NCI-H2171 (cell line): Measurements from ENCODE around the gene PANX2.

ENCODE experiments used
- DNase-seq: peaks from one replicate; lab custom pipeline; 2025; lab: John Stamatoyannopoulos, UW

Gene PANX2

DNA sequence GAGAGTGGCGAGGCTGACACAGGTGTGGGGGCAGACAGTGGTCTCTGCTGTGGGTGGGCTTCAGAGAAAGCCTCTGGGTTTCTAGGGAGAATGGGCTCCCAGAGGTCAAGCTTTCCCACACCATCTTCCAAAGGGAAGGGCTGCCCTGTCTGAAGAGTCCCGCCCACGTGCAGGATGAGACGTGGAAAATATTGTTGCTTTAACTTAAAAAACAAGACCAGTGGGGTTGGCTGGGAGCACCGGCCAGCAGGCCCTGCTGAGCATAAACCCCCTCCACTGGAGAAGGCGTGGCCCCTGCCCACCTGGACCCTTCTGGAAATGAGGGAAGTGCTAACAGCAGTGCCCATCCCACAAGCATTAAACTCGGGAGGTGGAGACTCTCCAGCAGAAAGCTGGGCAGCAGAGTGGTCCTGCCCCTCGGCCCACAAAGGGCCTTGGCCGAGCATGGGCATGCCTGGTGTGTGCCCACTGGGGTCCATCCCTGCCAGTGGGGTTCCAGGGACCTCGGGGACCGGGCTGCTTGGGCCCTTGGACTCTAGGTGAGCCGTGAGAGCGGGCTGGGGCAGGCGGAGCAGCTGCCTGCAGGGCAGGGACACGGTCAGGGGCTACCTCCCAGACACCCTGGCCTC, 45.6 kb downstream of the PANX2 start:
- DNase-seq = no peak

DNA sequence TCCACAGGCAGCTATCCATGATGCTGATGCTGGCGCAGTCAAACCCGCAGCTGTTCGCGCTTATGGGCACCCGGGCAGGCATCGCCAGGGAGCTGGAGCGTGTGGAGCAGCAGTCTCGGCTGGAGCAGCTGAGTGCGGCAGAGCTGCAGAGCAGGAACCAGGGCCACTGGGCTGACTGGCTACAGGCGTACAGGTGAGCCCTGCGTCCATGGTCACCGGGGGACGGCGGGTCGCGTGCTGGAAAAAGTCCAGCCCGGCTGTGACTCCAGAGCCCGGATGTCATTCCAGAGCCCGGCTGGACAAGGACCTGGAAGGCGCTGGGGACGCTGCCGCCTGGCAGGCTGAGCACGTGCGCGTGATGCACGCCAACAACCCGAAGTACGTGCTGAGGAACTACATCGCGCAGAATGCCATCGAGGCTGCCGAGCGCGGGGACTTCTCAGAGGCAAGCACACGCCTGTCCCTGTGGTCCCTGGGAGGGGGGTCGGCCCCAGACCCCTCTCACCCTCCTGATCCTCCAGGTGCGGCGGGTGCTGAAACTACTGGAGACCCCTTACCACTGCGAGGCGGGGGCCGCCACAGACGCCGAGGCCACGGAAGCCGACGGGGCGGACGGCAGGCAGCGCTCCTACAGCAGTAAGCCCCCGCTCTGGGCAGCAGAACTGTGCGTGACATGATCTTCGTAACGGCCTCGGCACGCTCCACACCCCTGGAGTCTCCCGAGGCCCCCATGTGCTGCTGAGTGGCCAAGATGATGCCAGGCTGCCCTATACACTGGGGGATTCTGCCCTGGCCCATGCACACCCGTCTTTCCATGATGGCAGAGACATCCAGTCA, 46.4 kb downstream of the PANX2 start:
- no peak for DNase-seq

GRCh38 chr22:50217543-50218152, 47.1 kb downstream of the PANX2 start:
- no peak for DNase-seq

DNA sequence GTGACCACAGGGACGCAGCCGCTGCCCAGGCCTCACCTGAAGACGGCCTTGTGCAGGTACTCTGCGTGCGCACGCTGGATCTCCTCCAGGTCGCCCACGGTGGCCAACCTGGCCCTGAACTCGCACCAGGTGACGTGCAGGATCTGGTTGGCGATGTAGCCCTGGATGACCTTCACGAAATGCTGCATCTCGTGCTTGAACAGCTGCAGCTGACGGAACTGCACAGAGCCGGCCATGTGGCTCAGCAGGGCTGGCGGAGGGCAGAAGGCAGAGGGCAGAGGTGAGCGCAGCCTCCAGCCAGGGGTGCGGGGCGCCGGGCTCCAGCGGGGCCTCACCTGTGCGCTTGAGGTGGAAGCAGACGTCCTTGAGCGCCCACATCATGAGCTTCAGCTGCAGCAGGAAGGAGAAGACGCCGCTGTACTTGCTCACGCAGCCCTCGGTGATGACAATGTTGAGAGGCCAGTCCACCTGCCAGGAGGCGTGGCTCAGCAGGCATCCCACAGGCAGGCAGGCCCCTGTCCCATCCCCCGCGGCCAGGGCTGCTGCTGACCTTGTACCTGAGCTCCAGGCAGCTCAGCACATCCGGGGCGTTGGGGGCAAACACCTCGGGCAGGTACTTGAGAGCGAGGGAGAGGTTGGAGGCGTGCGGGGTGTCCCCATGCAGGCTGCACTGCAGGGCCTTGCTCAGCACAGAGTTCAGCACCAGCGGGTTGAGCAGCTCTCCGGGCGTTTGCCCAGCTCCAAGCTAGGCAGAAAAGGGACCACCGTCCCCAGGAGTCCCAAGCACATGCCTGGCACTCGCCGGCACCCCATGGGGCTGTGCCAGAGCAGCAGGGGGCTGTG, 47.8 kb downstream of the PANX2 start:
- no peak for DNase-seq

DNA sequence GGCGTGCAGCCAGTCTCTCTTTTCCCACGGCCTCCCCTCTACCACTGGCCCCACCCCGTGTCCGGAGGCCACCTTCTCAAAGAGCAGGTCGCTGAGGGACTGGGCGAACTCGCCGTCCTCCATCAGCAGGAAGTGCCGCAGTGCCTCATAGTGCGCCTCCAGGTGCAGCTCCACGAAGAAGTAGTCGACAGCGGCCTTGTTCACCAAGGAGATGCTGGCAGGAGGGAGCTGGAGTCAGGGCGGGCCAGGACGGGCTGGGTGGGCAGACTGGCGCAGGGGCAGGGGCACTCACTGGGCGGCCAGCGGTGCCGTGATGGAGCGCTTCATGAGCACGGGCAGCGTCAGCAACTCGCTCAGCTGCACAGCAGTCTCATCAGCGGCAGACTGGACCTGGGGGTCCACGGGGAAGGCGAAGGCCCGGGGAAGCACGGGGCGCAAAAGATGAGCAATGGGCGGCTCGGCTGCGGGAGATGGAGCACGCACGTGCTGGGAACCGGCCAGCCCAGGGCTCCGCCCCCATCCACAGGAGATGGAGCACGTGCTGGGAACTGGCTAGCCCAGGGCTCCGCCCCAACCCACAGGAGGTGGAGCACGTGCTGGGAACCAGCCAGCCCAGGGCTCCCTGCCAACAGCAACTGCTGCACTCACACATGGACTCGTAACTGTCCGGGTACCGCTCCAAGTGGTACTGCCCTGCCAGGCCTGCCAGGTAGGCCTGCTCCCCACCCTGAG, 48.6 kb downstream of the PANX2 start:
- peak; percentile 33 for DNase-seq

DNA sequence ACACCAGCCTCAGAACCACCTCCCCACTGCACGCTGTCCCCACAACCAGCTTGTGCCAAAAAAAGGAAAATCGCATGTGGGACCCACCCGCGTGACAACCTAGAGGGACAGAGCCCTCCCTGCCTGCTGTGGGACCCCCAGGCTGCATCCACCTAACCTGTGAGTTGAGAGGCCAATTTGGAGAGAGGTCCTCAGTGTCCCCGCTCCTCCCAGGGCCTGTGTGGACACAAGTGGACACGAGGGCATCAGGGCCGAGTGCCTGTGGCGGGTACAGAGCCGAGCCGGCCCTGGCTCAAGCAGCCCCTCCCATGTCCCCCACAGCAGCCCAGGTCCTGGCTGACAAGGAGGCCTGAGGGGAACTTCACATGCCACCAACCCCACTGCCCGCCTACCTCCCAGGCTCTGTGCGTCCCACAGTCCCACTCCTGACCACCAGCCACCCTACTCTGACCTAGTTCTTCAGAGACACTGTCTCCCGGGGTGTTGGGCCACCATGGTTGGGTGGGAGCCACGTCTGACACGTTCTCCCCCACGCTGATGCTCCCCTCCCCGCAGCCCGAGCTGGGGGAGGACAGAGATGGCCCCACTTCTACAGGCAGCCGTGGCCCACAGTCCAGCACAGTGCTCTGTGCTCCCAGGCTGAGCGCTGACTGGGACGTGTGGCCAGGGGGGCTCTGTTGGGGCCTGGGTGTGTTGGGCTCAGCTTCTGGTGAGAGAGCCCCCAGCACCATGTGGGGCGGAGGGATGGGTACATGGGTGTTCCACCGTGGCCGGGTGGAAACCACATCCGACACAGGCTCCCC, 49.5 kb downstream of the PANX2 start:
- DNase-seq = no peak

DNA sequence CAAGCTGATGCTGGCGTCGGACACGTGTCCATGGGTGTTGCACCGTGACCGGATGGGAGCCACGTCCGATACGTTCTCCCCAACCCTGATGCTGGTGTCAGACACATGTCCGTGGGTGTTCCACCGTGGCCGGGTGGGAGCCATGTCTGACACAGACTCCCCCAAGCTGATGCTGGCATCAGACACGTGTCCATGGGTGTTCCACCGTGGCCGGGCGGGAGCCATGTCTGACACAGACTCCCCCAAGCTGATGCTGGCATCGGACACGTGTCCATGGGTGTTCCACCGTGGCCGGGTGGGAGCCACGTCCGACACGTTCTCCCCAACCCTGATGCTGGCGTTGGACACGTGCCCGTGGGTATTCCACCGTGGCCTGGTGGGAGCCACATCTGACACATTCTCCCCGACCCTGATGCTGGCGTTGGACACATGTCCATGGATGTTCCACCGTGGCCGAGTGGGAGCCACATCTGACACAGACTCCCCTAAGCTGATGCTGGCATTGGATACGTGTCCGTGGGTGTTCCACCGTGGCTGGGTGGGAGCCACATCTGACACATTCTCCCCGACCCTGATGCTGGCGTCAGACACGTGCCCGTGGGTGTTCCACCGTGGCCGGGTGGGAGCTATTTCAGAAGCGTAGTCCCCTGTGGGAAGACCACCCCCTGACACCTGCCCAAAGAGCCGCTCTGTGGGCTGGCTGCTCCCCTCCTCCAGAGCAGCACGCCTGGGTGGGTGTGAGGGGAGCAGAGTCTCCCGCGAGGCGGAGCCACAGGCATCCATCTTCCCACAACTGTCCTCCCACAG, 50.3 kb downstream of the PANX2 start:
- DNase-seq = no peak

GRCh38 chr22:50221410-50222300, 51.1 kb downstream of the PANX2 start:
- DNase-seq = no peak

DNA sequence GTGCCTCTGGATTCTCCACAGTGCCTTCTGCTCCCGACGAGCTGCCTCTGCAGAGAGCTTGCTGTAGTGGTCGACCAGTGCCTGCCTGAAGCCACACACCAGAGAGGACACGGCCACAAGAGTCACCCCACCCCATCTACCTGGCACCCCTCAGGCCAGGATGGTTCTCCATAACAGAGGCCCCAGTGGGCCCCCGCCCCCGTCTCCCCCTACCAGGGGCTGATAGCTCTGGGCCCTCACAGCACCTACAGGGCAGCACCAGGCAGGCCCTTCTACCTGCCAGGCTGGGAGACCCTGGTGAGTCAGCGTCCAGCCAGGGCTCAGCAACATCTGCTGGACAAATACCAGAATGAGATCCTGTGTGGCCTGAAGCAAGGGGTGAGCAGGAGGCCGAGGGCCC, 52.0 kb downstream of the PANX2 start:
- DNase-seq = no peak

- no peak for DNase-seq
Measured at GRCh38 chr22:50224071-50224470, 53.5 kb downstream of the PANX2 start.

DNA sequence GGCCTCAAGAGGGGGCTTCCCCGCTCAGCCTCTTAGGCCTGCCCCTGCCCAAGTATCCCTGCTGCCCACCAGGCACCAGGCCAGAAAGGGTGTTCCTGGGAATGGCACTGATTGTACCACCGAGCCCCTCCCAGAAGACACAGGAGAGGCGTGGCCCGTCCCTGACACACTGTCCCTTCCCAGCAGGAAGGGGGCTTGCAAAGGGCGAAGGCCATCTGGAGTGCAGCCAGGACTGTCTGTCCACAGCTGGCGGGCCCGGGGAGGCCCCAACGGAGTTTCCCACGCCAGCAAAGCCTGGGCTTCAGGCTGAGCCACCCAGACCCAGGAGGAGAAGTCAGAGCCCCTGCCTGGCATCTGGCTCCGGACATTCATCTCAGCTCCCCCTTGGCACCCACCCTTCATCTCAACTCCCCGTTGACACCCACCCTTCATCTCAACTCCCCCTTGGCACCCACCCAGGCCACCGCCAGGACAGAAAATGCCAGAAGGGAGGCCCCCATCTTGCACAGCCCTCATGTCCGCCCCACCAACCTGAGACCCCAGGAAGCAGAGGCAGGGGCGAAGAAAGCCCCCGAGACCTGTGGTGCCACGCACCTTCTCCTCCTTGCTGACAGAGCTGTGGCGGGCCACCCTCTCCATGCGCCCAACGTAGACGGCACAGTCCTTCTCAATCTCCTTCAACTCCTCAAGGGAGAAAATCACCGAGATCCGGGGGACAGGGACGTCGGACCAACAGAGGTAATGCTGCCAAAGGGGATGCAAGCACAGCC, 54.9 kb downstream of the PANX2 start:
- no peak for DNase-seq

- no peak for DNase-seq
Measured at GRCh38 chr22:50226063-50226874, 55.7 kb downstream of the PANX2 start.

DNA sequence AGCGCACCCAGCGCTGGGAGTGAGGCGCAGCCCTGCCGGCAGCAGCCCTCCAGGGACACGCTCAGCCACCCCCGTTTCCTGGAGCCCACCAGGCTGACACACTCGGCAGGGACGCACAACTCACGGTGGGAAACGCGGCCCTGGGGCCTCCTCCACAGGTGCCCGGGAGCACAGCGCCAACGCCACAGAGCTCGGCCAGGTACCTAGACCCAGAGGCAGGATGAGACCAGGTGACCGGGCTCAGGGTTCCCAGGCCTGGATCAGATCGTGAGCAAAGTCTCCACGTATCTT, 56.3 kb downstream of the PANX2 start:
- no peak for DNase-seq

DNA sequence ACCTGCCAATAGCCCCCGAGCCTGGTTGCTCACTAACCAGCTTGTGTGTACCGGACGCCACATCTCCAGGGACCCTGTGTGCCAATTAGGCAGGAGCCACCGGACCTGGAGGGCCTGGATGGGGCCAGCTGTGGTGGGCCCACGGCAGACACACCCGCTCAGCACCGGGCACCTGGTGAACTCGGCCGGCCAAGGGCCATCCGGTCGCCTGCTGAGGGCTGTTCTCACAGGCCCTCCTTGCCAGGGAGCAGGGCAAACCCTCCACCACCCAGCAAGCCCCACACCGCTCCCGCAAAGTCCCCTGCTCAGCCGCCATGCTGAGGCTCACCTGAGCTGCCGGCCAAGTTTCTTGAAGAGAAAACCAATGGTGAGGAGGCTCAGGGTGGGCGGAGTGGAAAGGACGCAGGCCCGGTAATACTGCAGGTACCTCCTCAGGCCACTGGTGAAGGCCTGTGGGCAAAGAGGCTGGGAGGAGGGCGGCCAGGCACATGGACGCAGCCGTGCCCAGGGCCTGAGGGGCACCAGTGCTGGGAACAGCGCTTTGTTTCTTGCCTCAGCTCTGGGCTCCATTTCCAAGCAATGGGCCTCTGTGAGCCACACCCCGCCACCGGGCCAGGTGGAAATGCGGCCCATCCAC, 57.2 kb downstream of the PANX2 start:
- no peak for DNase-seq

GRCh38 chr22:50228366-50228765, 57.8 kb downstream of the PANX2 start:
- DNase-seq = no peak

- DNase-seq = no peak
Measured at GRCh38 chr22:50229370-50229769, 58.8 kb downstream of the PANX2 start.
